HG02610 (cell line): ENCODE data around the gene GPSM3.
A peak's percentile ranks its signal among the peaks of the same experiment; 100 is the strongest.

ENCODE experiments used
- ATAC-seq: cut with Tn5 transposase; IDR thresholded peaks from one replicate; pipeline ENCODE4 v1.9.1; 2021; ENCODE audit warnings: mild to moderate bottlenecking, moderate library complexity; ENCODE audit not compliant: unreplicated experiment

Gene GPSM3

DNA sequence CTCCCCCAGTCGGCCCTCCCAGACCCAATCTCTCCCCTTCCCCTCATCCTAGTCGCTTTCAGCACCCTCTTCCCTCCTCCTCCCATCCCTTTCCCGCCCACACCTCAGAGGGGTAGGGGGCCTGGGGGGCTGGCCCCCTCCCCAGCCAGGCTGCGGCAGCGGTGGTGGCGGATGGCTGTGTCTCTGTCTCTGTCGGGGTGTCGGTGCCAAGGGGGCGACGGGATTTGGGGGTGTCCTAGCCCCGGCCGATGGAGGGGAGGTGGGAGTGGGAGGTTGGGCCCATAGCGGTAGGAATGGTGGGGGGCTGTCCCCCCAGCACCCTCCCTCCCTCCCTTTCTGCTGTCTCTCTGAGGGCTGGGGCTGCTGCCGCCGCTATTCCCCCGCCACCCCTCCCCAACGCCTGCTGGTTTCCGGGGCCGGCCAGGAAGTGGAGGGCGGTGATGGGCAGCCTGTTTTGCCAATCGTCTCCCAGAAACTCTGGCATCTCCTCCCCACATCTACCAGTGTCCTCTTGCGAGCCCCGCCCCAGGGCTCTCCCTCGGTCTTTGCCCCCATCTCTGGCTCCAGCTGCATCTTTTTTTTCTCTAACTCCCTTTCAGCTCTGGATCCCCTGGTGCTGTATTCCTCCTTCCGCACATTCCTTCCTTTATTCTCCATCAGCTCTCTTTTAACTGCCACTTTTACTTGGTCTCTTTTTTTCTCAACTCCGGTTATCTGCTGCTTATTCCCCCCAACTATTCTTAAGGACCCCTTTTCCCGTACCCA lies 16.6 kb downstream of the GPSM3 start, which contains the start of gene AGPAT1:
Gene AGPAT1, minus strand, starts transcription at position 374 of the 765 bp plus-strand sequence. CDS start 4,588 bp downstream, outside the sequence.
- peak; percentile 48 for ATAC-seq

DNA sequence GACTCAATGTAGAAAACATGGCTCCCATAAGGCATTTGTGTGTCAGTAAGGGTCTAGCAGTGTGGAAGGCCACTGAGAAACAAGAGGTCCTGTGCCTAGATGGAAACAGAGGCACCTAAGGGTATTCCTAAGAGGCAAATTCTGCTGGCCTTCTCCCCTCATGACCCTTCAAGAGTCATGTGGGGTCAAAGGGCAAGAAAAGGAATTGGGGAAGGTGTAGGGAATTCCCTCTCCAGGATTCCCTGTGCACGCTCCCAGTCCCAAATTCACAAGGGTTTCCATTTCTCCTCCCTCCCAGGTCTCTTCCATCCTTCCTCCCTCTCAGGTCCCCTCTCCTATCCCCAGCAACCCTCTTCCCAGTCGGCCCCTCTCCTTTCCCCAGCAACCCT lies 17.1 kb downstream of the GPSM3 start:
- no peak for ATAC-seq

DNA sequence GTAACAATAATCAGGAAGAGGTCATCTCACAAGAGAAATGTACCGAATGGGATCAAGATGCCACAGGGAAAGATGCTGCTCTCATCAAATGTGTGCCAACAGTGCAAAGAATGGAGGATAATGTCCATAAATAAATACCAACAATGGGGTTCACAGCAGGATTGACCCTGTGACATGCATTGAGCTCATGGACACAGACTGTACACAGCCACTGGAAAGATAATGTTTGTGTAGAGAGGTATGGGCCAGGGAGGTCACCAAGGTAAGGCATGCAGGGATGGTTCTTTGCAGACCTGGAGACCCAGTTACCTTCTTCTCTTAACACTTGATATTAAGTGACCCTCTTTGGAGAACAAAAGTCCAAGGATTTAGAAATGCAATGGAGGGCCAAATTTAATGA lies 18.0 kb downstream of the GPSM3 start:
- ATAC-seq, result no peak

DNA sequence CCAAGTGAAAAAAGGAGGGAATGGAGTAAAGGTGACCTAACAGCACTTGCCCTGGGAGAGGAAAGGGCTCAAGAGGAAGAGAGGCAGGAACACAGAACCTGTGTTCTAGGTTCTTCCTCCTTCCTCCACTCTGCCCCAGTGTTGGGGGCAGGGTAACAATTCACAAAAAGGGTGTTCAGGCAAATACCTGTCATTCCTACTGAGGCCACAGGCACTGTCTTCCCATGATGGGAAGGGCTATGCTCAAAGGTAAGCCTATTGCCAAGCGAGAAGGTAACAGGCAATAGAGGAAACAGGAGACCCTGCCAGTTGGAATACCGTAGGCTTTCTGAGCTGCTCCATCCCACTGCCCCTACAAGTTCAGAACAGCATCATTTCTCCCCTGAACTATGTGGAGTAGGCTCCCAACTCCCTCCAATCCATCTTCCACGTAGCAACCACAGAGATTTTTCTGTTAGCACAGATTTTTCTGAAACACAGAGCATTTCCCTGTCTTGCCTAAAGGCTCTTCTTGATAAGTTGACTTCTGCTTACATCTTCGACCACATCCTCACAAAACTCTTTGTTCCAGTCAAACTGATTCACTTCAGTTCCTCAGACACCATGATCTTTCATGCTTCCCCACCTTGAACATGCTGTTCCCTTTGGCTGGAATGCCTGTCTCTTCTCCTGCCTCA lies 19.3 kb downstream of the GPSM3 start:
- ATAC-seq, result no peak

DNA sequence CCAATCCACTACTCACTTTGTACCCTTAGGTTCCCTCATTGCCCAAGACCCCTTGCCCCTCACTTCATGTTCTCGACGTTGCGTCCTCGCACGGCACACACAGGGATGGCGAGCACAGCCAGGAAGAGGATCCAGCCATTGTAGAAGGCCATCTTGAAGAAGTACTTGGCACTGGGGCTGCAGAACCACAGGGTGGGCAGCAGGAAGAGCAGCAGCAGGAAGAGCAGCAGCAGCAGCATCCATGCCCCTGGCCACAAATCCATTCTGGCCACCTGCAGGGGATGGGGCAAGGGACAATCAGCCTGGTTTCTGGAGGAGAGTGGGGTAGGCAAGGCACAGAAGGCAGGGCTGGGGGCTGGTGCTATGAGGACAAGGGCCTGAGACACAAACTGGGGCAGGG lies 21.2 kb downstream of the GPSM3 start:
- ATAC-seq, result no peak

DNA sequence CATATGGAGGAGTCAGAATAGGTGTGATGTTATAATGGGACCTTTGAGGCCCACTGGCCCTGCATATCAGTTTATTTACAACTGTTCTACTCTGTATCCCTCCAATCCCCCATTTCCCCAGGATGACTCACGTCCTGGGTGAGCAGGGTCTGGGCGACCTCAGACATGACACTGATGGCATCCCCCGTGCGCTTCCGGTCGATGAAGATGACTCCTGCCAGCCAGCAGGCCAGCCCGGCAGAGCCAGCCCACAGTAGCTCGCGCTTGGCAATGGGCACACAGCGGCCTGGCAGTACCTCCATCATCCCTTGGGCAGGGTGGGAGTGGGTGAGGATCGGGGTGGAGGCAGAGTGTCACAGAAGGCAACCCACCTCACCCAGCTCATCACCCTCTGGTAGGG lies 22.1 kb downstream of the GPSM3 start:
- ATAC-seq, result no peak

DNA sequence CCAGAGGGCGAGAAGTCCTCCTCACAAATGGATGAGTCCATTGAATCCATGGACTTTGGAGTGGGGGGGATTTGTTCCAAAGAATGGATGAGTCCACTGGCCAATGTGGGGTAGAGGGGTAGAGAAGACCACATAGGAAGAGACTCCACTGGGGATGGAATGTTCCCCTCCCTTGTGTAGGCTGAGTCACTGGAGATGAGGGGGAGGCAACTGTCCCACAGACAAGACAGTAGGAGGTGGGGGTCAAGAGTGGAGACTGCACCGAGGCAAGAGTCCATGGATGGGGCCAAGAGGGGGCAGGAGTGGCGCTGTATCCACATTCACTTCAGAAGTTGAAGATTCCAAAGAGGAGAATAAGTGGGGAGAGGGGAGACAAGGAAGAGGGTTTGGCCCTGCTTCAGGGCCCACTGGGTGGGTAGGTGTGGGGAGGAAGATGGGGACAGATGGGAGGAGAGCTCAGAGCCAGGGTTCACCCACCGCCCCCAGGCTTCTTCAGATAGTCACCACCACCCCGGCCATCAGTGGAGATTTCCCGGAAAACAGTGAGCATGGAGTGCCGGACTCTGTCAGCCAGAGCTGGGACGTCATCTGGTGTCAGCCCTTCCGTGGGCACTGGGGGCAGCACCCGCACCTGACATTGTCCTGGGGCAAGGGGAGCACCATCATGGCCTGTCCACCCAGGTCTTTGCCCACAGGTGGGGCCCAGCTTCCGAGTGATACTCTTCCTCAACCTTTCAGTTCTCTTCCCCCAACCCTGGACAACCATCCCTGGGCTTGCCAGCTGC lies 23.4 kb downstream of the GPSM3 start:
- ATAC-seq, result no peak

DNA sequence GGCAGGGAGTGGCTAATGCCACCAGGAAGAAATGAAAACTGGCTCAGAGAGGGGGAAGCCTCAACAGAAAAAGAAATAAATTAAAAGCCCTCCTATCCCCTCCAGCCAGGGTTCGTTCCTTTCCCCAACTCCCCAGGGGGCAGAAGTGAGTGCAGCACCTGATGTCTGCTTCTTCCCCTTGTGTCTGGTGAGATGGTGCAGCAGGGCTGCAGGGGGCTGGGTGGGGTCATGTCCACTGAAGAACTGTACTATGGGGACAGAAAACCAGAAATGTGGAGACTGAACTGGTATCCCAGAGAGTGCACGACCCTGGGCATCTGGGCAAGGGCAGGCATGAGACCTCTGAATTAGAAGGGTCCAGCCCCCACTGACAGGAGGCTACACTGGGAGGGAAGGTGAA lies 24.1 kb downstream of the GPSM3 start:
- no peak for ATAC-seq

DNA sequence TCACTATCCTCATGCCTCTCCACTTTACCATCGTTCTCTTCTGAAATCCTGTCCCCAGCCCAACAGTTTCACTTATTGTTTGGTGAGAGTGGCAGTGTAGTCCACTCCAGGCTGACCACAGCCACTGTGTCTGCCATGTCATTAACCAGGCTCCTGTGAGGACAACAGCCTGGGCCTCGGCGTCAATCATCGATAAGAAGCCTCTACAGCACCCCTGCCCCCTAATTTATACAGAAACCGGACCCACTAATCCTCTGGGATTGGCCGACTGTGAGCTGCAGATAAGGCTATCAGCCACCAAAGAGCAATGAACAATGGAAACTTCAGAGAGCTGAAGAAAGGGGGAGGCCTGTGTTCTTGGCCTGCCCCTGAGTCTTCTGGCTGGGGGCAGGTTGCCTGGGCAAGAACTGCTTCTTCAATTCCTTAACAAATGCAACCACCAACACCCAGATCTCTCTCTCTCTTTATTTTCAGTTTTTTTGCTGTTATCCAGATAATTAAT lies 24.6 kb downstream of the GPSM3 start:
- no peak for ATAC-seq

DNA sequence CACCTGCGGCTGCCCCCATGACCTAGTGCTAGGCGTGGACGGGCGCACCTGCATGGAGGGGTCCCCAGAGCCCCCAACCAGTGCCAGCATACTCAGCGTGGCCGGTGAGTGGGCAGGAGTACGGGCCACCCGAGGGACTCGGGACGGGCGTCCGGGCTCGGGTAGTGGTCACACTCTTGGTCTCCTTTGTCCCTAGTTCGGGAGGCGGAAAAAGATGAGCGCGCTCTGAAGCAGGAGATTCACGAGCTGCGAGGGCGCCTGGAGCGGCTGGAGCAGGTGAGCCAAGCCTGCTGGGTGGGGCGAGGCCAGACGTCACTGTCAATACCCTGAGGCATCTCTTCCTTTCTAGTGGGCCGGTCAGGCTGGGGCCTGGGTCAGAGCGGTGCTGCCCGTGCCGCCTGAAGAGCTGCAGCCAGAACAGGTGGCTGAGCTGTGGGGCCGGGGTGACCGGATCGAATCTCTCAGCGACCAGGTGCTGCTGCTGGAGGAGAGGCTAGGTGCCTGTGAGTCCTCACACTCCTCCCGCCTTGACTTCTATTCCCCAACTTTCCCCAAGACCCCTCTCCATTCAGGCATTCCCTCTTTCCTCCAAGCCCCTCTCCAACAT lies 25.2 kb downstream of the GPSM3 start:
- ATAC-seq, result no peak

DNA sequence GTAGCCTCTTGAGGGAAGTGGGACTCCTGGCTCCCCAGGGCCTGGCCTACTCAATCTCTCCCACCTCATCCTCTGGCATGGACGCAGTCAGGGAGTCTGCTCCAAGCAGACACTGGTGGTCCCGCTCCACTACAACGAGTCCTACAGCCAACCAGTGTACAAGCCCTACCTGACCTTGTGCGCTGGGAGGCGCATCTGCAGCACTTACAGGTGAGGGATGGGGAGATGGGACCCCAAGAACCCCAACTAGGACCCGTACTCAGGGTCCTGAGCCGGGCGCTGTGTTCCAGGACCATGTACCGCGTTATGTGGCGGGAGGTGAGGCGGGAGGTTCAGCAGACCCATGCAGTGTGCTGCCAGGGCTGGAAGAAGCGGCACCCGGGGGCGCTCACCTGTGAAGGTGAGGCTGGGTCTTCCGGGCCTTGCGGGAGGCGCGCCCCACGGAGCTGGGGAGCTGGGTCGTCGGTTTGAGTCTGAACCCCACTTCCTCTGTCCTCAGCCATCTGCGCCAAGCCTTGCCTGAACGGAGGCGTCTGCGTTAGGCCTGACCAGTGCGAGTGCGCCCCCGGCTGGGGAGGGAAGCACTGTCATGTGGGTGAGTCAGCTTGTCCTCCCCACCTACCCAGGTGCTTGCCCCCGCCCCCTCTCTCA lies 25.9 kb downstream of the GPSM3 start:
- ATAC-seq, result no peak

DNA sequence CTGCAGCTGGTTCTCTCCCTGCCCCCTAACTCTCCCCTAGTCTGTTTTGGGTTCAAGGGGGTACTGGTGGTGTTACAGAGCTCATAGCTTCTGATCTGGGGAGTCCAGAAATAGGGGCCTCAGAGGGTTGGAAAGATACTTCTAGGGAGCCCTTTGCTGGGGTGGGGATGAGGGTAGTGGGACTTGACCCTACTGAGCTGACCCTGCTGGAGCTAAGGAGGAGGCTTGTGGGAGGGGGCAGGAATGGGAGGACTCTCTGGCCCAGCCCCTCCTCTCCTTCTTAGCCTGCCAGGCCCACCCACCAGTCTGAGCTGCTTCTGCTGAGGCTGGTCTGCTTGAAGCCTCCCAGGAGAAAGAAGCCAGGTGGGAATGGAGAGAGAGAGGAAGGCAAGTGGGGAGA lies 28.1 kb downstream of the GPSM3 start, which contains the start of gene EGFL8:
Gene EGFL8, plus strand, starts transcription at position 301 of the 400 bp plus-strand sequence. CDS start 1,571 bp downstream, outside the sequence.
- ATAC-seq, result no peak

DNA sequence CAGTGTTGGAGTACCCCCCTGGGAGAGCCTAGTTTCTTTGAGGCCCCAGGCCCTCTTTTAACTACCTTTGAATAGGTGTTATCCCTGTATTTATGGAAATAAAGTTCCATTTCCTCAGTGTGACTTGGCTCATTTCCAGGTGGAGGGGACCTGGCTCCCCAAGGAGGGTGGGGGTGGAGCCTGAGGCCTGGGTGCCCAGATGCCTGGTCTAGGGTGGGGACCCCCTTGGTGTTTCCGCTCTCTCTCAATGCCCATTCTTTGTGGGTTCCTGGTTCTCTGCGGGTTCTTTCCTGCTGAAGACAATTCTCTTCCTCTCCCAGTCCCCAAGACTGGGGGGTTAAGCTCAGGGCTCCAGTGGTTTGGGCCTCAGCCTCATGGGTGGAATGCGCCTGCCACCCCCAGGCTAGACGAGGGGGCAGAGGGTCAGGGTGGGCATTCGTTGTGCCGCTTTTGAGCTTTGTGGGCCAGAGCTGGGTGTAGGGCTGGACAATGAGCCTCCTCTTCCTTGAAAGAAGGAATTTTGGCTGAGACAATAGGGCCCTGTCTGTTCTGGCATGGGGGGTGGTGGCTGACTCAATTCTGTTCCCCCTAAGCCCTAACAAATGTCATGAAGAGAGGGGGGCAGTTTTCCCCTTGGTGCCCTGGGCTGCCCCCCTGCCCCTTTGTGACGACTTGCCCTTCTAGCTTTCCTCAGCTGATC lies 28.7 kb downstream of the GPSM3 start:
- no peak for ATAC-seq

DNA sequence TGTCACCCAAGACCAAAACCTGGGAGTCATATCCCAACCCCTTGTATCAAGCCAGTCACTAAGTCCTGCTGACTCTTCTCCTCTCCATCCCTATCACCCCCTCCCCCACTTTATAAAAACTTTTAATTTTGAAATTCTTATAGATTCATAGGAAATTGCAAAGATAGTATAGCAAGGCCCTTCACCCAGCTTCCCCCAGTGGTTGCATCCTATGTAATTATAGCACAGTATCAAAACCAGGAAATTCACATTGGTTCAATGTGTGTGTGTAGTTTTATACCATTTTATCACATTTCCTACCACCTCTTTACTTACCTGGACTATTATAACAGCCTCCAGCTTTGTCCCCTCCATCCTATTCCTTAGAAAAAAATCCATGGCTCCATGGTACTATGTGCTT lies 34.4 kb downstream of the GPSM3 start:
- no peak for ATAC-seq

DNA sequence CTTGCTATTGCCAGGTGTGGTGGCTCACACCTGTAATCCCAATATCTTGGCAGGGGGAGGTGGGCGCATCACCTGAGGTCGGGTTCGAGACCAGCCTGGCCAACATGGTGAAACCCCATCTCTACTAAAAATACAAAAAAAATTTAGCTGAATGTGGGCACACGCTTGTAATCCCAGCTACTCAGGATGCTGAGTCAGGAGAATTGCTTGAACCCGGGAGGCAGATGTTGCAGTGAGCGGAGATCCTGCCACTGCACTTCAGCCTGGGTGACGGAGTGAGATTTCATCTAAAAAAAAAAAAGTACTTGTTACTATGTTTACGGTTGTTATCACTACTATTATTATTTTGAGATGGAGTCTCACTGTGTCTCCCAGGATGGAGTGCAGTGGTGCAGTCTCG lies 35.6 kb downstream of the GPSM3 start:
- no peak for ATAC-seq

DNA sequence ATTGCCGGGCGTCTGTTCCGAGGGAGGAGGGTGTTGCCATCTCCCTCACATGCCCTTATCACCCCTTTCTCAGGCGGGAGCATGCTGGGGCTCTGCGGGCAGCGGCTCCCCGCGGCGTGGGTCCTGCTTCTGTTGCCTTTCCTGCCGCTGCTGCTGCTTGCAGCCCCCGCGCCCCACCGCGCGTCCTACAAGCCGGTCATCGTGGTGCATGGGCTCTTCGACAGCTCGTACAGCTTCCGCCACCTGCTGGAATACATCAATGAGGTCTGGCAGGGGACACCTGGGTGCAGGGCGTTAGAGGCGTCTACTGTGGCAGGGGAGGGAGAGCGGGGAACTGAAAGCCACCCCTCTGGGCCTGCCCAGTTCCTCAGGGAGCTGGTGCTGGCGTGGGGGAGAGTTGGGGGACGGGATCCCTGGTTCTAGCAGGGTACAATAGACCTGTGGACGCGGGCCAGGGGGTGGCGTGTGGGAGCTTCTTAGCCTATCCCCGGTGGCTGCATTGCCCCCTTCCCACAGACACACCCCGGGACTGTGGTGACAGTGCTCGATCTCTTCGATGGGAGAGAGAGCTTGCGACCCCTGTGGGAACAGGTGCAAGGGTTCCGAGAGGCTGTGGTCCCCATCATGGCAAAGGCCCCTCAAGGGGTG lies 37.8 kb downstream of the GPSM3 start:
- peak; percentile 56 for ATAC-seq

DNA sequence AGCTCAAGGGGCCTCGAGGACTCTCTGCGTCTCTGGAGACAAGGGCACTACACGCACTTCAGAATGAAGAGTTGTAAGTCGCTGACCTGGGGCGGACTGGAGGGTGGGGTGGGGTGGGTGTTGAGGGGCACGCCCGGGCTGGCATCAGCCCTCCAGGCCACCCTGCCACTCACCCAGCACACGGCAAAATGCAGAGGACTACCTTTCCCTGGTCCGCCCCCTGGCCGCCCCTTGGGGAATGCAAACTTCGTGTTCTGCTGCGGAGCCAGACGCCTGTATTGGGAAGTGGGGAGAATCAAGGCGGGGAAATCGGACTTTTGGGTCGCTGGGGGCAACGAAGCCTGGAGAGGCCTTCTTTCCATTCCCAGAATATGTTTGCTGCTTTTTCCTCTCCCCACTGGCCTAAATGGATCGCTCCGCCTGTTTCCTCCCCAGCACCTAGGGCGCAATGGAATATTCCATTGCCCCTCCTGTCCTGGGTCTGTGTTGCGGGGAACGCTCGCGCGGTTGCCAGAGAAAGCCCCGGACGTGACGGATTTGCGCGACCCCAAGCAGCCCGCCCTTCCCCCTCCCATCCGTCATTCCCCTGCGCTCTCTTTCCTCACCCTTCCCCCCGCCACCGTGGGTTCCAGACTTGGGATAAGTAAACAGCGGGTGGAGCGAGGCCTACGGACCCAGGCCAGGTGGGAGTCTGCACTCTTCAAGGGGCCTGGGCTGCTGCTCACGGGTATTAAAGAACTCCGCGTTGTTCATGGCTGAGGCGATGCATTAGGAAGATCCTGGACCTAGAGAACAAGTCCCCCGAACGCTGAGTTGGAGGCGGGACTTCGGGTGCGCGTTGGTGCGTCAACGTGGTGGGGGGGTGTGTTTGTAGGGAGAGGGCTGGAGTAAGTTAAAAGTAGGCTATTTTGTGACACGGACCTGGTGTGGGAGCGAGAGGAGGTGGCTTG lies 38.6 kb downstream of the GPSM3 start, which contains the start of gene PPT2:
Gene PPT2, plus strand, starts transcription at position 578 of the 950 bp plus-strand sequence. CDS start 454 bp downstream, outside the sequence.
- ATAC-seq, result peak; percentile 28
